HG02763 (cell line): ENCODE data around the gene SETD1B.

ENCODE experiments used
- ATAC-seq: cut with Tn5 transposase; IDR thresholded peaks from one replicate; pipeline ENCODE4 v1.9.1; 2021; ENCODE audit warnings: mild to moderate bottlenecking, moderate library complexity; ENCODE audit not compliant: unreplicated experiment

Gene SETD1B

DNA sequence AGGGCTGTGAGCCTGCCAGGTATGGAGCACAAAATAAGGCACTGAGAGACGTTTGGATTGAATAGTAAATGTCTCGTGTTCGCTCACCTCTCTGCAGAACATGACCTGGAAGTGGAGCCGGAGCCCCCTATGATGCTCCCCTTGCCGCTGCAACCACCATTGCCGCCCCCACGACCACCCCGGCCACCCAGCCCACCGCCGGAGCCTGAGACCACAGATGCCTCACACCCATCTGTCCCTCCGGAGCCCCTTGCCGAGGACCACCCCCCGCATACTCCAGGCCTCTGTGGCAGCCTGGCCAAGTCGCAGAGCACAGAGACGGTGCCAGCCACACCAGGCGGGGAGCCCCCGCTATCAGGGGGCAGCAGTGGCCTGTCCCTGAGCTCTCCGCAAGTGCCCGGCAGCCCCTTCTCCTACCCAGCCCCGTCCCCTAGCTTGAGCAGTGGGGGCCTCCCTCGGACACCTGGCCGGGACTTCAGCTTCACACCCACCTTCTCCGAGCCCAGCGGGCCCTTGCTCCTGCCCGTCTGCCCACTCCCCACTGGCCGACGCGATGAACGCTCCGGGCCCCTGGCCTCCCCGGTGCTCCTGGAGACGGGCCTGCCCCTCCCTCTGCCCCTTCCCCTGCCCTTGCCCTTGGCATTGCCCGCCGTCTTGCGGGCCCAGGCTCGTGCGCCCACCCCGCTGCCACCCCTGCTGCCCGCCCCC lies 18.7 kb downstream of the SETD1B start:
- ATAC-seq: no peak

DNA sequence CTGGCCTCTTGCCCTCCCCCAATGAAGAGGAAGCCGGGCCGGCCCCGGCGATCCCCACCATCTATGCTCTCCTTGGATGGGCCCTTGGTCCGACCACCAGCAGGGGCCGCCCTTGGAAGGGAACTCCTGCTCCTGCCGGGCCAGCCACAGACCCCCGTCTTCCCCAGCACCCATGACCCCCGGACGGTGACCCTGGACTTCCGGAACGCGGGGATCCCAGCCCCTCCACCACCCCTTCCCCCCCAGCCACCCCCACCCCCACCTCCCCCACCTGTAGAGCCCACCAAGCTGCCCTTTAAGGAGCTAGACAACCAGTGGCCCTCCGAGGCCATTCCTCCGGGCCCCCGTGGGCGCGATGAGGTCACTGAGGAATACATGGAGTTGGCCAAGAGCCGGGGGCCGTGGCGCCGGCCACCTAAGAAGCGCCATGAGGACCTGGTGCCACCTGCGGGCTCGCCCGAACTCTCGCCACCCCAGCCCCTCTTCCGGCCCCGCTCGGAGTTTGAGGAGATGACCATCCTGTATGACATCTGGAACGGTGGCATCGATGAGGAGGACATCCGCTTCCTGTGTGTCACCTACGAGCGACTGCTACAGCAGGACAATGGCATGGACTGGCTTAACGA lies 19.4 kb downstream of the SETD1B start:
- ATAC-seq: no peak

DNA sequence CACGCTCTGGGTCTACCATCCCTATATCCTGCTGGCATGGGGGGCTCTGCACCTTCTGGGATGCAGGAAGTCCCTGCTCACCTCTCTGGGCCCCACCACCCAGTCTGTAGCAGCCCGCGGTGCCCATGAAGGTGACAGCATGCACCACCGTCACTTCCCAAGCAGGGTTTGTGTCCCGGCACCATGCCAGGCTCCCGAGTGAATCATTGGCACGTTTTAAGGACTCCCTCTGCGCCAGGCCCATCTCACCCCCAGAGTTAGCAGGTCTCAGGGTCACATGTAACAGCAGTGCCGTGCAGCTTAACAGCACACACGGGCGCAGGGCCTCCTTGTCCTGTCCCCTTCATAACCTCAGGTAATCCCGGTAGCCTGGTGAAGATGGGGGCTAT lies 19.9 kb downstream of the SETD1B start:
- no peak for ATAC-seq

DNA sequence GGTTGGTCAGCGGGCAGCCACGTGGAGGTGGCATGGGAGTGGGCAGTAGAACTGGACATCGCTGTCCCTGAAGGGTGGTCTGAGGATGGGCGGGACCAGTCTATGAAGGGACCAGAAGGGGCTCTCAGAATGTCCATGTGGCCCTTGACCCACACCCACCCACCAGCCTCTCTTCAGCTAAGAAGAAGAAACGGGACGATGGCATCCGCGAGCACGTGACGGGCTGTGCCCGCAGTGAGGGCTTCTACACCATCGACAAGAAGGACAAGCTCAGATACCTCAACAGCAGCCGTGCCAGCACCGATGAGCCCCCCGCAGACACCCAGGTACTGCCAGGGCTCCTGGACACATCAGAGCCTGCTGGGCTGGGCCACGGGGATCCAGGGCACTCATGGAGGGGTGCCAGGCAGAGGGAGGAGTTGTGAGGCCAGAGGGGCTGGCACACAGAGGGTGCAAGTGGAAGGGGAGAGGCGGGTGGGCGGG lies 21.3 kb downstream of the SETD1B start:
- ATAC-seq: no peak

DNA sequence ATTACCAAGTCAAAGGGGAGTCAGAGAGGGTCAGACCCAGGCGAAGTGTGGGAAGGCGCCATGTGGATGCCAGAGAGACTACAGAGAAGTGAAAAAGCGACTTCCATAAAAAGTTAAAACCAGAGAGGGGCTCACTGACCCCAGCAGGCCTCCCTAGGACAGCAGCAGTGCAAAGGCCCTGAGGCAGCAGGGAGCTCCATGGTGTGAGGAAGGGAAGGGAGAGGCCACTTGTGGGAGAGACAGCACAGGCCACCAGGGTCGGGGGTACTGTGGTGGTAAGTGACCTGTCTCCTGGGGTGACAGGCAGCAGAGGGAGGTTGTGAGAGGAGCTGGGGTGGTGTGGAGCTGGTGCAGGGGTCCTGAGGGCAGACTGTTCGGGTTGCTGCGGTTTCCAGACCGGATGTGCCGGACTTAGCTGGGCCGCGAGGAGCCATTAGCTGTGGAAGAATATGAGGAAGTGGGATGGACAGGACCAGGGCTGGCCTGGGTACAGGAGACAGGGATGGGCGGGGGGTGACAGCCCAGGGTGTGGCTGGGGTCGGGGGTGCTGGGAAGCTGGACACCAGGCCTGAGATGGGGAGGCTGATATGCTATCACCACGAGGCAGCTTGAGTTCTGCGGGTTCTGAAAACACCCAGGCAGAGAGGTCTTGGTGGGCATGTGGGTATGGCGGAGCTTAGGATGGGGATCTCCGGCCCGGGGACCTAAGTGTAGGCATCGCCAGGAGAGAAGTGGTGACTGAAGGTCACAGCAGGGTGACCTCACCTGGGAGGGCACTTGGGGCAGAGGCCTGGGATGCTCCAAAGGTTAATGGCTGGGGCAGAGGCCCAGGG lies 22.7 kb downstream of the SETD1B start:
- no peak for ATAC-seq

GRCh38 chr12:121827351-121828099 lies 23.7 kb downstream of the SETD1B start:
- no peak for ATAC-seq

DNA sequence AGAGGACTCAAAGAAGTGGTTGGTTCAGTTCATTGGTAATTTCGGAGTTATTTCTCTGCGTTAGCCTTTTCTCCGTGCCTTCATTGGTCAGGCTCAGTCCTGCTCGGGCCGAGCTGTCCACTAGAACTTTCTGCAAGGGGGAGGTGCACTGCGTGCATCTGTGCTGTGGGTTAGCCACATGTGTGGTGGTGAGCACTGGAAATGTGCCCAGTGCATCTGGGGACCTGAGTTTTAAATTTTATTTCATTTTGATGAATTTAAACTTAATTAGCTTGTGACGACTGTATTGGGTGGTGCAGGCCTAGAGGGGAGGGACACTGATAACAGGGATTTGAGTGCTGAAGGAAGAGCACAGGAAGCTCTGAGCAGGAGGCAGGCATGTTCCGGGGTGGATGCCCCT lies 24.5 kb downstream of the SETD1B start:
- ATAC-seq: no peak

- ATAC-seq: no peak
Observed at GRCh38 chr12:121828826-121829225, 25.0 kb downstream of the SETD1B start.

DNA sequence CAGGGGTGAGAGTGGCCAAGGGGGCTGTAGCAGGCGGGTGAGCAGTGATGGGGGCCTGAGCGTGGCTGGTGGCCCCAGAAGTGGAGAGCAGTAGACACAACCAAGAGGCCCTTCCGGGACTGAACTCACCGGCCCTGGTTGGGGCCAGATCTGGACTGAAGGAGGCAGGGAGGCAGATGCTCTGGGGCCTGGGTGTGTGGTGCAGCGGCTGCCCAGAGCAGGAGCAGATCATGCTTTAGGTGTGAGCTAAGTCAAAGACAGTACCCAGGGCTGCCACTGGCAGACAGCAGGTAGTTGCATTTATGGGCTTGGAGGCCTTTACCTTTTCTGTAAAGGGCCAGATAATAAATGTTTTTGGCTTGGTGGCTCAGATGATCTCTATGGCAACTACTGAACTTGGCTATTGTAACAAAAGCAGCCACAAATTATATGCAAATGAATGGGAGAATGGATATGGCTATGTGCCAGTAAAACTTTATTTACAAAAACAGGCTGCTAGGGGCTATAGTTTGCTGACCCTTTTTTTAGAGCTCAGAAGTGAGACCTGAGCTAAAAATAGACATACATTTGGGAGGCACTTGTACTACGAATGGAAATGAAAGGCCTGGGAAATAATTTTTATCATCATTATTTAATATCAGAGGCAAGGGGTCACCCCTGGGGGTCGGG lies 25.6 kb downstream of the SETD1B start:
- no peak for ATAC-seq

DNA sequence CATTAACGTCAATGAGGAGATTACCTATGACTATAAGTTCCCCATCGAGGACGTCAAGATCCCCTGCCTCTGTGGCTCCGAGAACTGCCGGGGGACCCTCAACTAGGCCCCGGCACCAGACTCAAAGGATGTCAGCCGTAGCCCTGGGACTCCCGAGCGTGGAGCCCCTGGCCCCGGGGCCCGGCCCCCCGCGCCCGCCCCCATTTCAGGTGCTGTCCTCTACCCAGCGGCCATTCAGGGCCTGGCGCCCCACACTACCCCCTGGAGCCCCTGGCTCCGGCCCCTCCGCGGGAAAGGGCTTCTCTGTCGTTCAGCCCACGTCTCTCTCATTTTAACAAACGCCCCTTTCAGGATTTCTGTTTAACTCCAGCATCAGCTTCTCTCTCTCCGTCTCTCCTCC lies 26.3 kb downstream of the SETD1B start:
- ATAC-seq: no peak

- ATAC-seq: no peak
Observed at GRCh38 chr12:121830588-121831265, 26.9 kb downstream of the SETD1B start.

GRCh38 chr12:121831571-121832245 lies 27.9 kb downstream of the SETD1B start:
- ATAC-seq: no peak

DNA sequence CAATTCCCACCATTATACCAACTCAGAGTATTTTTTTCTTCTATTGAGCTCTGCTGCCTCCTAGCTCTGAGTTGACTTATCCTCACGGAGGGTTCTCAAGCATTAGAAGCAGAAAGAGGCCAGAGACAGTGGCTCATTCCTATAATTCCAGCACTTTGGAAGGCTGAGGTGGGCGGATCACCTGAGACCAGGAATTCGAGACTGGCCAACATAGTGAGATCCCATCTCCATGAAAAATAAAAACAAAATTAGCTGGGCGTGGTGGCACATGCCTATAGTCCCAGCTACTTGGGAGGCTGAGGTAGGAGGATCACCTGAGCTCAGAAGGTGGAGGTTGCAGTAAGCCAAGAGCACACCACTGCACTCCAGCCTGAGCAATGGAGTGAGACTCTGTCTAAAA lies 33.9 kb downstream of the SETD1B start:
- ATAC-seq: no peak

DNA sequence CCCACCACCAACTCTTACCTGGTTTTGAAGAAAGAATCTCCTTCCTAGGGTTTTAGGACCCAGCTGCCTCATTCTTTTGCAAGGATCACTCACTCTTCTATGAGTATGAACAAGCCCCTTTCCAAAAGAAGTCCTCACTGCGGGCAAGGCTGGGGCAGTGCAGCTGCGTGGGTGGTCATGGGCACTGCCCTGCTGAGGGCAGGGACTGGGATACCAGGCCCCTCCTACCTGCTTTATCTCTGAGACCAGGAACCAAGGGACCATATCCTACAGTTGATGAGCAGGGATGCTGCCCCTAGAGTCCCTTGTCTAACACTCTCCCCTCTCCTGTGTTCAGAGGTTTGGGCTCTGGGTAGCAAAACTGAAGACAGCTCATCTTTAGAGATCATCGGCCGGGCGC lies 34.3 kb downstream of the SETD1B start:
- no peak for ATAC-seq

GRCh38 chr12:121839106-121839992 lies 35.5 kb downstream of the SETD1B start:
- ATAC-seq: peak; percentile 94

DNA sequence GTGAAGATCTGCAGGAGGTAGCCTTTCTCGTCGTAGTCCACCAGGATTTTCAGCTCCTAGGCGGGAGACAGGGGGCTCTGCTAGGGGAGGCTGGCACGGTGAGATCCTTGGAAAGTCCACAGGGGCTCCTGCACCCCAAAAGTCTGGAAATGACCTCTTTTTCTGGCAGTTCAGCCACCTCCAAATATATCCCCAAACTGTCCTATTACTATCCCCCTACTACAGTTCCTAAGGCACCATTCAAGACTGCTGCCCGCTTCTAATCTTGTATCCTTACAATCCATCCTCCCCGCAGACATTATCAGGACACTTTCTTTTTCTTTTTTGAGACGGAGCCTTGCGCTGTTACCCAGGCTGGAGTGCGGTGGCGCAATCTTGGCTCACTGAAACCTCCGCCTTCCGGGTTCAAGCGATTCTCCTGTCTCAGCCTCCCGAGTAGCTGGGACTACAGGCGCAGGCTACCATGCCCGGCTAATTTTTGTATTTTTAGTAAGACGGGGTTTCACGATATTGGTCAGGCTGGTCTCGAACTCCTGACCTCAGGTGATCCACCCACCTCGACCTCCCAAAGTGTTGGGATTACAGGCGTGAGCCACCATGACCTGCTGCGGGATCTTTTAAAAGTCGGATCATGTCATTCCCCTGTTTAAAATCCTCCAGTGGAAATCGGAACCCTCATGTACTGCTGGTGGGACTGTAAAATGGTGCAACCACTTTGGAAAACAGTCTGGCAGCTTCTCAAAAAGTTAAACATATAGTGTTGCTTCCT lies 36.4 kb downstream of the SETD1B start:
- ATAC-seq: no peak

GRCh38 chr12:121843236-121843982 lies 39.6 kb downstream of the SETD1B start:
- no peak for ATAC-seq
